GM12875 (cell line): ENCODE measurements around the gene GPR17.

Experiments
- H3K4me3 ChIP-seq: one replicate; pipeline ENCODE4 v1.5.1; 2011; ENCODE audit warnings: low read depth, low read length, control low read depth
- TF ChIP-seq, protein P1 (sequence below): IDR thresholded peaks from 2 replicates; pipeline ENCODE4 v1.5.1; 2011; ENCODE audit warnings: low read depth, mild to moderate bottlenecking, control low read depth, inconsistent platforms, low read length, moderate library complexity, borderline replicate concordance; ENCODE audit not compliant: insufficient read depth

The GPR17 gene

DNA sequence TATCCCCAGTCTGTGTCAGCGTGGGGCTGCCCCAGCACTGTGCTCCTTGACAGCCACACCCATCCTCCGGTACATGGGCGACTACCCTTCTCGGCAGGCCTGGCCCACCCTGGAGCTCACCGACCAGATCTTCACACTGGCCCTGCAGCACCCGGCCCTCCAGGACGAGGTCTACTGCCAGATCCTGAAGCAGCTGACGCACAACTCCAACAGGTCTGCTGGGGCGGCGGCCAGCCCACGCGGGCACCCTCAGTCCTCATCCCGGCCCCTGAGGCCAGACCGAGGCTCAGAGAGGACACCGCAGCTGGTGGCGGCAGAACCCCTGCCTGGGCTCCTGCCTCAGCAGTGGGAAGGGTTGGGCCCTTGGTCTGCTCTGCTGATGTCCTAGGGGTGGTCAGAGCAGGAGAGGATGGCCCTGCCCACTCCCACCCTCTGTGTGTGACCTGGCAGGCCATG is 14.4 kb upstream of the GPR17 start:
- no peak overlapping the region for H3K4me3 ChIP-seq
- TF ChIP-seq, protein P1, sequence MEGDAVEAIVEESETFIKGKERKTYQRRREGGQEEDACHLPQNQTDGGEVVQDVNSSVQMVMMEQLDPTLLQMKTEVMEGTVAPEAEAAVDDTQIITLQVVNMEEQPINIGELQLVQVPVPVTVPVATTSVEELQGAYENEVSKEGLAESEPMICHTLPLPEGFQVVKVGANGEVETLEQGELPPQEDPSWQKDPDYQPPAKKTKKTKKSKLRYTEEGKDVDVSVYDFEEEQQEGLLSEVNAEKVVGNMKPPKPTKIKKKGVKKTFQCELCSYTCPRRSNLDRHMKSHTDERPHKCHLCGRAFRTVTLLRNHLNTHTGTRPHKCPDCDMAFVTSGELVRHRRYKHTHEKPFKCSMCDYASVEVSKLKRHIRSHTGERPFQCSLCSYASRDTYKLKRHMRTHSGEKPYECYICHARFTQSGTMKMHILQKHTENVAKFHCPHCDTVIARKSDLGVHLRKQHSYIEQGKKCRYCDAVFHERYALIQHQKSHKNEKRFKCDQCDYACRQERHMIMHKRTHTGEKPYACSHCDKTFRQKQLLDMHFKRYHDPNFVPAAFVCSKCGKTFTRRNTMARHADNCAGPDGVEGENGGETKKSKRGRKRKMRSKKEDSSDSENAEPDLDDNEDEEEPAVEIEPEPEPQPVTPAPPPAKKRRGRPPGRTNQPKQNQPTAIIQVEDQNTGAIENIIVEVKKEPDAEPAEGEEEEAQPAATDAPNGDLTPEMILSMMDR = no peak

DNA sequence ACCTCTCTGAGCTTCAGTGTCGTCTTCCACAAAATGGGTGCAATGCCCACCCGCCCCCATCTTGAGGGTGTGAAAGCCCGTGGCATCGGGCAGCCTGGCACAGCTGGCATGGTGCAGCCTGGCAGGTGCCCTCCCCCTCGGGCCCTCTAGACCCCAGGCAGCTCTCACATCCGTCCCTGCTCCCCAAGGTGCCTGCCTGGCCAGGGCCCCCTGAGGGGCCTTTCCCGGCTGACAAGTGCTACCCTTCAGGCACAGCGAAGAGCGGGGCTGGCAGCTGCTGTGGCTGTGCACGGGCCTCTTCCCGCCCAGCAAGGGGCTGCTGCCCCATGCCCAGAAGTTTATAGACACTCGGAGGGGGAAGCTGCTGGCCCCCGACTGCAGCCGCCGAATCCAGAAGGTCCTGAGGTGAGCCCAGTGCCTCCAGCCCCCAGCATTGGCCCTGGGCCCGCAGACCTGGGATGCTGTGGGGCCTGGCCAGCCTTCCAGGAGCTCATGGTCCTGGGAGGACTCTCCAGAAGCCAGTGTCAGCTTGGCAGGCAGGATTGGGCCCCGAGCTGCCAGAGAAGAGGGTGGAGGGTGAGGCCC is 13.9 kb upstream of the GPR17 start:
- no peak overlapping the region for H3K4me3 ChIP-seq
- TF ChIP-seq, protein P1 = no peak

DNA sequence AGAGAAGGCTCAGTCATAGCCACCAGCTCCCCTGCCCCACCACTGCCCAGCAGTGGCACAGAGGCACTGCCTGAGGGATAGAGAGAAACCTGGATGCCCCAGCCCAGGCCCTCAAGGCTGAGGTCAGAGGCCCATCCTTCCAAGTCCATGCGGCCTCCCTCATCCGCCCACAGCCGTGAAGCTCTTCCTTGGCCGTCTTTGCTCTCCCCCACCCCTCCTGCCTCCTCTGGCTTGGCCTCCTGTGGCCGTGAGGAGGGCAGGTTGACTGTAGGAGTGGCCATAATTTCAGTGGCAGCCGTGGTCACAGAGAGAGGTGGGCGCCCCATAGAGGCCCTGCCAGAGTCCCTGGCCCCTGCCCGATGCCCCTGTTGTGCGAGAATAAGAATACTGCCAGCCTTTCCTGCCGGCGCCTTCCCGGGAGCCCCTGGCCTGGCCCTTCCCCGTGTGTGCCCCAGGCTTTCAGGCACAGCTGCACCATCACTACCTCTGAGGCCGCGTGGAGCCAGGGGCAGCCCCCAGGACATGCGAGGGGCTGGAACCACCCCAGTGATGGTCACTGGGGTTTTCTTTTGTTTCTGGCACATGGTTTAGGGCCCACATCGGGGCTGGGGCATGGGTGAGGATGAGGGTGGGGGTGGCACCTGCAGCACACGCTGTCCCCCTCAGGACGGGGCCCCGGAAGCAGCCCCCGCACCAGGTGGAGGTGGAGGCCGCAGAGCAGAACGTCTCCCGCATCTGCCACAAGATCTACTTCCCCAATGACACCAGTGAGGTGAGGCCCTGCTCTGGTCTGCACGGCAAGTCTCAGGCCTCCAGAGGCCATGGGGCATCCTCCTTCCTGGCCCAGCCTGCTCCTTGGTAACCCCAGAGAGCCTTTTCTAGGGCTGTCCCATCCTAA is 13.1 kb upstream of the GPR17 start:
- TF ChIP-seq, protein P1 = no peak
- no peak overlapping the region for H3K4me3 ChIP-seq

DNA sequence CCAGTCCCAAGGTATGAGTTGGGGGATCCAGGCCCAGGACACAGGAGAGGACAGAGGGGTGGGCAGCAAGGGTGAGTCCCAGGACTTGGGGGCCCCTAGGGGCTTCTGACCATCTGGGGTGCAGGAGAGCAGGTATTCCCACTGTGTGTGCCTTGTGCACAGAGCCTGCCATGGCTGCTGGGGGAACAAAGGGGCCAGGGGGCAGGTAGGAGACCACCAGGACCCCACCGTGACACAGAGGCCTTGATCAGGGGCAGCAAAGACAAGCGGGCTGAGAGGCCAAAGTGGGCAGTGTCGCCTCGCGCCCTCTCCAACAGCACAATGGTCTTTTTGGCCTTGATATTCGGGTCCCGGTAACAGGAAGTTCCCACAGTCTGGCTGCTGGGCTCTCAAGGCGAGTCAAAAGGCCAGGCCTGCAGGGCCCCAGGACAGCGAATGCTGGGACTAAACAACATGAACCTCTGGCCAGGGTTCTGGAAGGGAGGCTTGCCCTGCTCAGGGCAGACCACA is 12.3 kb upstream of the GPR17 start:
- TF ChIP-seq, protein P1 = no peak
- H3K4me3 ChIP-seq = no peak overlapping the region

DNA sequence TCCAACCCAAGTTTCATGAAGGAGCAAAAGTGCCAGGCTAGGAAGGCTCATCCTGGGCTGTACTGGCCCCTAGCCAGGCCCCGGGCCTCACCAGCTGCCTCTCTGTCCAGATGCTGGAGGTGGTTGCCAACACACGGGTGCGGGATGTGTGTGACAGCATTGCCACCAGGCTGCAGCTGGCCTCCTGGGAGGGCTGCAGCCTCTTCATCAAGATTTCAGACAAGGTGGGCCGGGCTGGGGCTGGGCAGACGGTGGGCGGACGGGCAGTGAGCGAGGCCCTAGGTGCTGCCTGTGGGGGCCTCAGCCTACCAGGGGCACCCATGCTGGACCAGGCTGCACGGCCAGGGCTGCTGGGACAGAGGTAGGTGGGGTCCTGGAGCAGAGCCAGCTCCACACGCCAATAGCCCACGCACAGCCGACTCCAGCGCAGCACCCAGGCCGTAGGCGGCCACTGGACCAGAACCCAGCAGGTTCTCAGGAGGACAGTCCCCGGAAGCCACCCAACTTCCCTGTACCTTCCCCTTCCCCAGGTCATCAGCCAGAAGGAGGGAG is 11.8 kb upstream of the GPR17 start:
- no peak overlapping the region for H3K4me3 ChIP-seq
- TF ChIP-seq, protein P1 = no peak

DNA sequence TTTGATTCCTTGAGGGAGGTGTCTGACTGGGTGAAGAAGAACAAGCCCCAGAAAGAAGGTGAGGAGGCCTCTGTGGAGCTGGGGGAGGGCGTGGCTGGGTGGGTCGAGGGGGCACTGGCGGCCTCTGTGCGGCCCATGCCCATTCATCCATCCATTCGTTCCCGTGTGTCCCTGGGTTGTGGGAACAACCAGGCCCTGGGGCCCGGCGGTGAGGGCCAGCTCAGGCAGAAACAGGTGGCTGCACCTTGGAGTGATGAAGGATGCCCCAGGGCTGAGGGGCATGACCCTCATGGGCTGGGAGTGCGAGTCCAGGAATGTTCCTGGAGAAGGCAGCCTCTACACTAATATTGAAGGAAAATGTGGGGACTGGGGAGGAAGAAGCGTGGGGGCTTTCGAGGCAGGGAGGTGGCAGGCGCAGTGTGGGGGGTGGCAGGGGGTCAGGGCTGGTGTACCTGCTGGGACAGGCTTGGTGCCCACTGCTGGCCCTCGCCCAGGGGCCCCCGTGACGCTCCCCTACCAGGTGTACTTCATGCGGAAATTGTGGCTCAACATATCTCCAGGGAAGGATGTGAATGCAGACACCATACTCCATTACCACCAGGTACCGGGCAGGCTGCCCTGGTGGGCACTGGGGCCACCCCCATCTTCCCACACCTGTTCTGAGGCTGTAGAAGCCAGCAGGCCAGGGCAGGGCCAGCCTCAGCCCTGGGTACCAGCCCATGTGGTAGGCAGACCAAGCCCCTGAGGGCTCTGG is 11.2 kb upstream of the GPR17 start:
- TF ChIP-seq, protein P1 = no peak
- H3K4me3 ChIP-seq = no peak overlapping the region
